GM12874 (cell line): ENCODE results near the gene SLC18A2.

Source experiments
- CTCF ChIP-seq: IDR thresholded peaks from 2 replicates; pipeline ENCODE4 v1.5.1; 2011; ENCODE audit warnings: low read depth, mild to moderate bottlenecking, control low read depth, low read length, moderate library complexity; ENCODE audit not compliant: insufficient read depth

SLC18A2 gene

DNA sequence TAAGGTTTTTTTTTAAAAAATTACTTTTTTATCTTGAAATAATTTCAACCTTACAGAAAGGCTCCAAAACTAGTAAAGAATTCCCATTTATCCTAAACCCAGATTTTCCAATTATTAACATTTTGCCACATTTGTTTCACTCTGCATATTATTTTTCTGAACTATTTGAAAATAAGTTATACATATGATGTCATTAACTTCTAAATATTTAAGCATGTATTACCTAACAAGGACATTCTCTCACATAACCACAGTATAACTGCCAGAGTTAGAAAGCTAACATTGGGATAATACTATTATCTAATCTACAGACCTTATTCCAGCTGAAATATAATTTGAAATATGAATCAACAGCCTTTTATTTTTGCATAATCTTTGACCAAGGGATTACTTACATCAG, 65.8 kb downstream of the SLC18A2 start:
- TF ChIP-seq CTCF, result no peak

- TF ChIP-seq CTCF, result no peak
These were observed 70.3 kb downstream of the SLC18A2 start for GRCh38 chr10:117311261-117311660.

- TF ChIP-seq CTCF, result no peak
These were observed 71.5 kb downstream of the SLC18A2 start for GRCh38 chr10:117312430-117312829.

DNA sequence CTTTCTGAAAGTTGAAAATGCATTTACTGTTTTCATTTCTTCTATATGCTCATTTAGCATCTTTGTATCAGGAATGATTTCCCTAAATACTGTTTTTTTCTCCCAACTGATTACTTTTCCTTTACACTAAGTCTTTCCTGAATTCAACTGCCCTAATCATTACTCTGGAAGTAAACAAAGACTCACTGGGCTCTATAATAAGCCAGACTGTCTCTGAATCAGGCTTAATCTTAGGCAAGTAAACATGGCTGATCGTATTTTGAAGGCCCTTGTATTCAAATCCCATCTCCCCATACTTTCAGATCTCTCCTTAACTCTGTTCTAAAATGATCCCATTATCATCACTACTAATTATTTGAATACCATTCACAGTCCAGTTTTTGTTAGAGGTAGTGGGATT, 72.7 kb downstream of the SLC18A2 start:
- no peak for TF ChIP-seq CTCF

DNA sequence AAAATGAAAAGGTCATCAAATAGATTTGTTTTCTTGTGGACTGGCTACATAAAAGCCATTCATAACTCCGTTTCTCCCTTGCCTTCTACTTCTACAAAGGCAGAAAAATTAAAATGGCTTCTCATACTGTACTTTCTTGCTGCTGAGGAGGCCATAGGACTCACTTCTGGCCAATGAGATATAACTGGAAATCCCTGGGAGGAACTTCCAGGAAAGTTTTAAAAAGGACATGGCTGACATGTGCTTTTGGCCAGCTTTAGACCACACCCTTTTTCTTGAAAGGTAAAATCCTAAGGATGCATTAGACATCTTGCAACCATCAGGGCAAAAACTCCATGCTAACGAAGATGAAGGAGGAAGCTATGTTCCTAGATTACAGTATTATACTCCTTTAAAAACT, 75.8 kb downstream of the SLC18A2 start:
- TF ChIP-seq CTCF, result no peak

GRCh38 chr10:117318909-117319308, 78.0 kb downstream of the SLC18A2 start:
- no peak; the same call in 1 of the 2 replicates for TF ChIP-seq CTCF

DNA sequence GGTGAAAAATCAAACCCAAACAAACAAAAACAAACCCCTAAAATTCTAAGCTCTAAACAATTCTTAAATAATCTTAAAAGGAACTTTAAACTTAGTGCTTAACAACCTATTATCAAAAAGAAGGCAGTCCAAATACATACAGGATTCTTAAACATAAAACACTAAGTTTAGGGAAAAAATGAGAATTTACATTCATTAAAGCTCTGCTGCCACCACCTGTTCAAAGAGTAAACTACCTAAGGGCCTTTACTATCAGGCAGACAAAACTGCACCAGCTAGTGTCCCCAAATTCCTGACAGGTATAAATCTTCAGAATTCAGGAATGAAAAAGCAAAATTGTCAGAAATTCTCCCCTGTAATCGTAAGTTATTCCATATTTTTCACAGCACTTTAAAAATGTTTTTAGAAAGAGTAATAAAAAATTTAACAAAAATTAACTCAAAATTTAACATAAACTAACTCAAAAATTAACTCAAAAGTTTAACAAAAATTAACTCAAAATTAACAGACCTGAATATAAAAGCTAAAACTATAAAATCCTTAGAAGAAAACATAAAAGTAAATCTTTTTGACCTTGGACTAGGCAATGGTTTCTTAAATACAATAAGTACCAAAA, 79.2 kb downstream of the SLC18A2 start:
- TF ChIP-seq CTCF, result peak; percentile 46; the same call in 1 of the 2 replicates

DNA sequence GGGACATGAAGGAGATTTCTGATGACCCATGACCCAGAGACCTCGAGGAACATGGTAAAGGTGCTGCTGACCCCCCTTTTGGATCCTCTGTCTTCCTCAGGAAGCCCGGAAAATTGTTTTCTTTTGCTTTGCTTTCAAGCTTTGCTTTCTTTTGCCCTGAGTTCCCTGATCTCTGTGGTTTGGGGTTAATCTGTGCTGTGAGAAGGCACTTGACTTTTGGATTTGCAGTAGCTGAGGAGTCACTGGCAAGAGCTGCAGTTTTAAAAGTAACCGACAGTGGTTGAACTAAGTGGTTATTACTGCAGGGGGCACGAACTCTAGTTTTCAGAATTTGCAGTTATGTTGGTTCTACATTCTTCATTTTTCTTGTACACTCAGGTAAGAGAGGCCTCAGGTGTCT, 81.3 kb downstream of the SLC18A2 start:
- TF ChIP-seq CTCF, result no peak
